Mucosa of descending colon (tissue), 3 donors: ENCODE results near the gene UPB1. TPM values are rescaled to one million over a fixed set of nuclear protein-coding genes. Genes with fewer than 3 reads are reported as not detected.

Experiments used
- ATAC-seq: fragments of 200-7000 bp; cut with Tn5 transposase; one replicate; pipeline ENCODE4 v1.9.1; 2020; ENCODE audit warnings: mild to moderate bottlenecking, moderate library complexity
- DNase-seq, 3 donors: peaks; one replicate each; pipeline ENCODE4 v3.0.0-alpha.2; 2020
- H3K36me3 ChIP-seq: fragments of 200-600 bp; one replicate; pipeline ENCODE4 v1.8.0; 2021; ENCODE audit warnings: low read depth, mild to moderate bottlenecking
- H3K4me1 ChIP-seq: fragments of 200-600 bp; one replicate; pipeline ENCODE4 v1.8.0; 2021; ENCODE audit warnings: low read depth, mild to moderate bottlenecking
- H3K4me3 ChIP-seq: fragments of 200-600 bp; one replicate; pipeline ENCODE4 v1.8.0; 2021; ENCODE audit warnings: mild to moderate bottlenecking
- H3K9me3 ChIP-seq: fragments of 200-600 bp; one replicate; pipeline ENCODE4 v1.8.0; 2021; ENCODE audit warnings: mild to moderate bottlenecking
- intact Hi-C, 2 donors: fragments of 100-400 bp; cut with DNase I in 1 of 2; cut with micrococcal nuclease in 1 of 2; formaldehyde crosslinking; loops; one replicate each; pipeline versions ENCODE4 v1.11.0 to v1.11.1; 2022; cut with DNase I, micrococcal nuclease
- total RNA-seq, 3 donors: library from RNA; stranded (reverse); fragmentation: NEBNext Ultra II Directional in 2 of 3; extraction: Animal tissue kit (Norgen Biotek cat#: 25700) in 2 of 3; gene quantifications; one replicate each; pipeline versions ENCODE4 v1.2.1 to v1.2.4, GENCODE V29; 2021 to 2023
- TF ChIP-seq, protein P1 (sequence below): fragments of 200-600 bp; IDR thresholded peaks from one replicate; pipeline ENCODE4 v1.8.0; 2022; ENCODE audit warnings: antibody characterized with exemption, mild to moderate bottlenecking
- donor health status: DM: no; HTN: no; CAD: no; lungs with moderate emphysema.
- donor health status: DM: no; HTN: no; CAD: no.
- donor health status: DM: no; HTN: yes; CAD: no.

Gene UPB1
- total RNA-seq, 3 donors from 2014 or later: 0.16 to 0.20 (median 0.19) TPM

DNA sequence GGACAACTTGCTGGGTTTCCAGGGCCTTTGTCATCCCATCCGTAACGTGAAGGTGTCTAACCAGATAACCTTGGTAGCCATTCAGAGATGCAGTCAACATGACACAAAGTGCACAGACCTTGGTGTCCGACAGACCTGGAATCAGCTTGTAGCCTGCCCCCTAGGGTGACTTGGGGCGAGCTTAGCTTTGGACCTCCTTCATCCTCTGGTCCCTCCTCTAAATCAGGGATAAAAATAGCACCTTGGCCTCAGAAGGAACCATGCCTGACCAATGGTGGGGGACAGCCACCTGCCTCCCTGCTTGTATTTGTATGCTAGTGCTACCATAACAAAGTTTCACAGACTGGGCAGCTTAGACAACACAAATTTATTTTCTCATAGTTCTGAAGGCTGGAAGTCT lies 64.3 kb downstream of the UPB1 start:
- Histone ChIP-seq H3K9me3 (no peaks in the 10 kb centered on the region), H3K36me3 (no peaks in the 10 kb centered on the region), H3K4me3 (no peak overlapping the region), H3K4me1 (peaks cover 12% of the 10 kb centered on the region)
- intact Hi-C loops: no loop called here
- DNase-seq: no peak
- ATAC-seq: no peak
- TF ChIP-seq, protein P1, sequence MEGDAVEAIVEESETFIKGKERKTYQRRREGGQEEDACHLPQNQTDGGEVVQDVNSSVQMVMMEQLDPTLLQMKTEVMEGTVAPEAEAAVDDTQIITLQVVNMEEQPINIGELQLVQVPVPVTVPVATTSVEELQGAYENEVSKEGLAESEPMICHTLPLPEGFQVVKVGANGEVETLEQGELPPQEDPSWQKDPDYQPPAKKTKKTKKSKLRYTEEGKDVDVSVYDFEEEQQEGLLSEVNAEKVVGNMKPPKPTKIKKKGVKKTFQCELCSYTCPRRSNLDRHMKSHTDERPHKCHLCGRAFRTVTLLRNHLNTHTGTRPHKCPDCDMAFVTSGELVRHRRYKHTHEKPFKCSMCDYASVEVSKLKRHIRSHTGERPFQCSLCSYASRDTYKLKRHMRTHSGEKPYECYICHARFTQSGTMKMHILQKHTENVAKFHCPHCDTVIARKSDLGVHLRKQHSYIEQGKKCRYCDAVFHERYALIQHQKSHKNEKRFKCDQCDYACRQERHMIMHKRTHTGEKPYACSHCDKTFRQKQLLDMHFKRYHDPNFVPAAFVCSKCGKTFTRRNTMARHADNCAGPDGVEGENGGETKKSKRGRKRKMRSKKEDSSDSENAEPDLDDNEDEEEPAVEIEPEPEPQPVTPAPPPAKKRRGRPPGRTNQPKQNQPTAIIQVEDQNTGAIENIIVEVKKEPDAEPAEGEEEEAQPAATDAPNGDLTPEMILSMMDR: no peak

DNA sequence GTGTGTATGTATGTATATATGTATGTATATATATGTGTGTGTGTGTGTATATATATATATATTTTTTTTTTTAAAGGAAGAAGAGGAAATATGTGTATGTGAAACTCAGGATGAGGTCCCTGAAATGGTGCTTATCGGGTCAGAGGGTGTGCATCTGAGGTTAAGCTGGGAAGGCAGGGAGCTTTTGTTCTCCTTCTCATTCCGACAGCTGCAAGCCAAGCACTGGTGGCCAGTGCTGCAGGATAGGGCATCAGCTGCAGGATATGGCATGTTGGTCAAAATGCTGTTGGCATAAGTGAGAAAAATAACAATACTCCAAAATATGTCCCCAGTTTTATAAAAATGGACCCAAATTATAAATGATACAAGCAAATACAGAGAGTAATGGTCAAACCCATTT lies 68.1 kb downstream of the UPB1 start:
- no peaks in the 10 kb centered on the region for H3K9me3 ChIP-seq

DNA sequence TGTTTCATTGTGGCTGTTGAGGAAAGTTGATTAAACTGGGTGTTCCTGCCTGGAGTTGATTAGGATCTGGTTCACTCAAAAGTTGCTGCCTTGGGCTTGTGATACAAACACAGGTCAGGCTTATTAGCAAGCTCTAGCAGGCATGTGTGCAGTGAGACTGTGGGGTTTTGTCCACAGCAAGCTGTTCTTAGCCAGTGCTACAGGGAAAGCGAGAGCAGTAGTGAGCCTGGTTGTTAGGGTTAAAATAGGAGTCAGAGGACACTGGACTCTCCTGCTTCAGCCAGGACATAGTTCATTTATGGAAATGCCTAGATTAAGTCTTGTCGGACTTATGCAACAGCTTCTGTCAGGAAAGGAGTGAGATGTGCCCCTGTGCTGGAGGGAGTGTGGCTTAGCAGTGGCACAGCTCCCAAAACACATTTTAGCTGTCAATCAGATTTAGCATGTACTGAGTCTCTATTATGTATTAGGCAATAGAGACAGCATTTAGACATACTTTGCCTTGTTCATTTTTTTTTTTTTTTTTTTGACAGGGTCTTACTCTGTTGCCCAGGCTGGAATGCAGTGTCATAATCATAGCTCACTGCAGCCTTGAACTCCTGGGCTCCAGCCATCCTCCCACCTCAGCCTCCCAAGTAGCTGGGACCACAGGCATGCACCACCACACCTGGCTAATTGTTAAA lies 69.4 kb downstream of the UPB1 start:
- ATAC-seq: no peak
- Histone ChIP-seq H3K4me1 (no peaks in the 10 kb centered on the region), H3K36me3 (no peaks in the 10 kb centered on the region), H3K4me3 (no peak overlapping the region), H3K9me3 (no peaks in the 10 kb centered on the region)
- TF ChIP-seq, protein P1: no peak
- no peak for DNase-seq
- intact Hi-C loops: no loop called here

More for the DNA sequence above, 68.1 kb downstream of the UPB1 start:
- no peaks in the 10 kb centered on the region for H3K36me3 ChIP-seq
- H3K4me3 ChIP-seq: no peak overlapping the region
- ATAC-seq (no peak), DNase-seq (no peak)
- H3K4me1 ChIP-seq: no peaks in the 10 kb centered on the region
- TF ChIP-seq, protein P1: no peak
- intact Hi-C loops: no loop called here

DNA sequence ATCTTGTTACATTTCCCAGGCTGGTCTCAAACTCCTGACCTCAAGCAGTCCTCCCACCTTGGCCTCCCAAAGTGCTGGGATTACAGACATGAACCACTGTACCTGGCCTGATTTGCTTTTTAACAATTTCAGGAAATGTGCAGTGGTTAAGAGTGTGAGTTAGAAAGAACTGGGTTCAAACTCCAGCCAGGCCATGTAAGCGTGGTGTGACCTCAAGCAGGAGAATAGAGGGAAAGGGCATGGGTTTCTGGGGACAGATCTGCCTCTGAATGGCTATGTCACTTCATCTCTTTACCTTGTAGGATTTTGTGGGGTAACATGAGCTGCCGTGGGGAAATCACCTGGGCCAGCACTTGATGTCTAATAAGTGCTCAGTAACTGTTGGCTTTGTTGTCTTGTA lies 69.9 kb downstream of the UPB1 start:
- no peak for ATAC-seq
- no peak for DNase-seq
- no peaks in the 10 kb centered on the region for H3K4me1 ChIP-seq
- intact Hi-C loops: no loop called here
- no peaks in the 10 kb centered on the region for H3K9me3 ChIP-seq
- TF ChIP-seq, protein P1: no peak
- H3K4me3 ChIP-seq: no peak overlapping the region
- no peaks in the 10 kb centered on the region for H3K36me3 ChIP-seq

DNA sequence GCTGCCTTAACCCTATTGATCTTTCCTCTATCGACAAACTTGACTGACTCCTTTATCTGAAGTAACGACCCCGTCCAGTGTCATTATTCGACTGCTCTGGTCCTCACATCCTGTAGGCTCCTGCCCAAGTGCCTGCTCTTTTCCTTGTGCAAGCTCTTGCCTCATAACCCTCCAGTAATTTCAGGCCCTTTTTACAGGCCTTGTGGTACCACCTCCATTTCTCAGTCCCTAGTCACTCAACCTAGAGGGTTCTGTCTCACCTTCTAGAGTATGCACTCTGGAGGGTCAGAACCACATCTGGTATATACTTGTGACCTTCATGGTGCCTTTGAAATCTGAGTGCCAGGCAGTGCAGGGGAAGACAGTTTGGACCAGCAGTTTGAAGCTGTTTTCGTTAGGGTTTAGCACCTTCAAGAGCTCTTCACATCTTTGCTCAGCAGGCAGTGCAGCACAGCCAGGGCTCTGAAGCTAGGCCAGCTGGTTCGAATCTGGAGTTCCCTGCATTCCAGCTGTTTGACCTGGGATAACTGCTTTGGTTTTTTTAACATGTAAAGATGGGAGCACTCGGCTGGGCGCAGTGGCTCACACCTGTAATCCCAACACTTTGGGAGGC lies 71.9 kb downstream of the UPB1 start:
- Histone ChIP-seq H3K4me1 (no peaks in the 10 kb centered on the region), H3K36me3 (peaks cover 4% of the 10 kb centered on the region), H3K4me3 (no peak overlapping the region), H3K9me3 (no peaks in the 10 kb centered on the region)
- no peak for ATAC-seq
- intact Hi-C loops: no loop called here
- DNase-seq: no peak
- TF ChIP-seq, protein P1: no peak
